Activated CD4-positive, alpha-beta T cell treated with anti-CD3 and anti-CD28 coated beads for 36 hours (primary cell): ENCODE results near the gene ADCY1. TPM values are rescaled to one million over a fixed set of nuclear protein-coding genes. Genes with fewer than 3 reads are reported as not detected.

Source experiments
- ATAC-seq: fragments of 200-7000 bp; cut with Tn5 transposase; one replicate; pipeline ENCODE4 v1.10.0; 2021; ENCODE audit warnings: mild to moderate bottlenecking, moderate library complexity
- CTCF ChIA-PET: fragments of 350-600 bp; sonication (Branson Sonifier 250); formaldehyde crosslinking; loops from one replicate; lab custom pipeline; 2021; ENCODE audit warnings: antibody characterized with exemption; lab: Charles Lee
- POLR2A ChIA-PET: fragments of 350-600 bp; sonication (Branson Sonifier 250); formaldehyde crosslinking; loops from one replicate; lab custom pipeline; 2021; ENCODE audit warnings: antibody characterized with exemption, inconsistent platforms; lab: Charles Lee
- DNase-seq: peaks from one replicate; pipeline ENCODE4 v3.0.0-alpha.2; 2020
- H3K27ac Mint-ChIP-seq: one replicate; pipeline ENCODE4 v1.8.0; 2021; ENCODE audit warnings: mixed read lengths
- H3K27me3 Mint-ChIP-seq: one replicate; pipeline ENCODE4 v1.8.0; 2021; ENCODE audit warnings: mixed read lengths
- H3K36me3 Mint-ChIP-seq: one replicate; pipeline ENCODE4 v1.8.0; 2021; ENCODE audit warnings: low read depth, mixed read lengths
- H3K4me1 Mint-ChIP-seq: one replicate; pipeline ENCODE4 v1.8.0; 2021; ENCODE audit warnings: mixed read lengths
- H3K4me3 Mint-ChIP-seq: one replicate; pipeline ENCODE4 v1.8.0; 2021; ENCODE audit warnings: mild to moderate bottlenecking, moderate library complexity, mixed read lengths
- H3K9me3 Mint-ChIP-seq: one replicate; pipeline ENCODE4 v1.8.0; 2021; ENCODE audit warnings: low read depth, mixed read lengths
- intact Hi-C, 2 experiments: fragments of 100-400 bp; cut with DNase I in 1 of 2; cut with micrococcal nuclease in 1 of 2; formaldehyde crosslinking; loops; one replicate each; pipeline versions ENCODE4 v1.14.2 to v1.15.1; 2022 to 2024; cut with DNase I, micrococcal nuclease
- total RNA-seq, 2 experiments: library from RNA; stranded (reverse); gene quantifications; one replicate each; pipeline ENCODE4 v1.2.3, GENCODE V29; 2021

ADCY1 gene
- total RNA-seq, 2 experiments from 2014 or later: 0.82 to 1.2 TPM

DNA sequence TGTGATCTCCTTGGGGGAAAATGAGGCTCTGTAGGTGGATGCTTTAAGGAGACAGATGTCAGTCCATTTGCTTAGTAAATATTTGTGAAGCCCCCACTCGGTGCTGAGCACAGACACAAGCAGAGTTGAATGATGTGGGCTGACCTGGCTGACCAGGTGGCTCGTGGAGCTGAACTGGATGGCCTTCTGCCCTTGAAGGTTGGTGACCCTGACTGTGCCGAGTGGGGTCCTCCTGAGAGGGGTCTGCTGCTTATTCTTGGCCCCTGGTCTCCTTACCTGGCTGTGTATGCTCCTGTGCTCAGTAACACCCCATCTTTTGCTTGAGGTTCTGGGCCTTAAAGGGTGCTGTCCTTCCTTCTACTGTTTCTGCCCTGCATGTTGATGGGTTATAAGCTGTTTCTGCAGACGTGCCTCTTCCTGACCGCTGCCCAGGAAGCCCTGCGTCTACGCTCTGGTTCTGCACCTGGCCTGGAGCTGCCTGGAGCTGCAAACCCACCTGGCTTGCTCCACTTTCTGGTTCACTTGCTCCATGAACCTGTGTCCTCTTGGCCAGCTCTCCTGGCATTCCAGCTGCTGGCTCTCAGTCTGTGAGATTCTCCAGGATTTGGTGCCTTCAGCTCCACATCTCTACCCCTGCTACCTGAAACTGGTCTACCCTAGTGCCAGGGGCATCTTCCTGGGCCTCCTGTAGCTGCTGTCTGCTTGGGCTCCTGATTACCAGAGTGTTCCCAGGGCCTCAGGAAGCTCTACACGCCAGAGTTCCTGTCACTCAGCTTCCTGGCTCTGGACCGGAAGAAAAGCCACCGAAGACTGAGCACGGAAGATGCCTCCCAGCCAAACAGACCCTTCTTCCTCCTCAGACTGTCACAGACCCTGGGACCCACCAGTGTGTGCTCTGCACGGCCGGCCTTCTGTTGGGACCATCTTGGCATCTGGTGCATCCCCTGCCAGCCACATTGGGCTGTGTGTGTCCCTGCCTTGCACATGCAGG is 76.5 kb downstream of the ADCY1 start:
- intact Hi-C loops: no loop called here
- Mint-ChIP-seq H3K9me3 (no peaks in the 10 kb centered on the region), H3K36me3 (no peaks in the 10 kb centered on the region), H3K27me3 (no peaks in the 10 kb centered on the region), H3K27ac (no peak overlapping the region), H3K4me1 (peaks cover 2% of the 10 kb centered on the region), H3K4me3 (no peak overlapping the region)
- ChIA-PET CTCF (interaction anchor here (0.5 kb wide), 1 partner anchor 13 kb away, joined by 3 read pairs; no protein-coding TSS in a partner anchor), POLR2A (no interaction called here)
- DNase-seq (no peak), ATAC-seq (no peak)

DNA sequence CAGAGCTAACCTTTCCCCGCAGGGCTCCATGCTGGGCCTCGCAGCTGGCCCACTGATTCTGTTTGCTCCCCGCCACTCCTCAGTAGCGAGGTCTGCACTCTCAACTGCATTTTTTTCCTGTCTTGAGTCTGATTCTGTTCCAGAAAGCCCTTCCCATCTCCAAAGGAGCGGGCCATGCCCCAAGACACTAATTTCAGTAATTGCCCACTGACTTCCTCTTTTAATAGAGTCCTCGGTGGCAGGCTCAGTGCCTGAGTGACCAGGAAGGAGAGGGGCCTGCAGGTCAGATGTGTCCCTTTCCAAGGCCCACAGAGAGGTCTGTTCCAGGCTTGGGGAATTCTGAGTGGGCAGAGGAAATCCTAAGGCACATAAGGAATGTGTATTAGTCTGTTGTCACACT is 77.4 kb downstream of the ADCY1 start:
- Mint-ChIP-seq H3K9me3 (no peaks in the 10 kb centered on the region), H3K27me3 (no peaks in the 10 kb centered on the region), H3K4me1 (peaks cover 2% of the 10 kb centered on the region), H3K36me3 (no peaks in the 10 kb centered on the region), H3K4me3 (no peak overlapping the region), H3K27ac (no peak overlapping the region)
- ChIA-PET POLR2A (no interaction called here), CTCF (no interaction called here)
- intact Hi-C loops: no loop called here
- ATAC-seq: no peak
- DNase-seq: no peak

DNA sequence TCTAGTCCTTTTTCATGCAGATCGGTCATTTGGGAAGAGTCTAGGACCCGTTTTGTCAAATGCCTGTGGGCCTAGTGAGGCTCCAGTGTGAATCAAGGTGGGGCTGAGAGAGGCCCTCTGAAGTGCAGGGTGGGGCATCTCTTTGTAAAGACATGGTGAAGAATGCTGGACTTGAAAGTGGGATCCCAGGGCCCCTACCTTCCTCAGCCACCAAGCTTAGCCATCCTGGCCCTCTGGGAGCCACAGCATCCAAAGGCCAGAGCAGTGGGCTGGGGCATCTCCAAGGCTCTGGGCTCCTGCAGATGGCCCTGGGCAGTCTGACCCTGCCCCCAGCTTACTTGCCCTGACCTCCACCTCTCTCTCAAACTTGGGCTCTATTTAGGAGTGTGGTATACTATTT is 78.5 kb downstream of the ADCY1 start:
- CTCF ChIA-PET: no interaction called here
- ATAC-seq: no peak
- no peak overlapping the region for H3K4me3 Mint-ChIP-seq
- H3K9me3 Mint-ChIP-seq: no peaks in the 10 kb centered on the region
- intact Hi-C loops: no loop called here
- H3K27ac Mint-ChIP-seq: no peak overlapping the region
- H3K36me3 Mint-ChIP-seq: no peaks in the 10 kb centered on the region
- no peaks in the 10 kb centered on the region for H3K27me3 Mint-ChIP-seq
- peaks cover 2% of the 10 kb centered on the region for H3K4me1 Mint-ChIP-seq
- POLR2A ChIA-PET: no interaction called here
- no peak for DNase-seq

DNA sequence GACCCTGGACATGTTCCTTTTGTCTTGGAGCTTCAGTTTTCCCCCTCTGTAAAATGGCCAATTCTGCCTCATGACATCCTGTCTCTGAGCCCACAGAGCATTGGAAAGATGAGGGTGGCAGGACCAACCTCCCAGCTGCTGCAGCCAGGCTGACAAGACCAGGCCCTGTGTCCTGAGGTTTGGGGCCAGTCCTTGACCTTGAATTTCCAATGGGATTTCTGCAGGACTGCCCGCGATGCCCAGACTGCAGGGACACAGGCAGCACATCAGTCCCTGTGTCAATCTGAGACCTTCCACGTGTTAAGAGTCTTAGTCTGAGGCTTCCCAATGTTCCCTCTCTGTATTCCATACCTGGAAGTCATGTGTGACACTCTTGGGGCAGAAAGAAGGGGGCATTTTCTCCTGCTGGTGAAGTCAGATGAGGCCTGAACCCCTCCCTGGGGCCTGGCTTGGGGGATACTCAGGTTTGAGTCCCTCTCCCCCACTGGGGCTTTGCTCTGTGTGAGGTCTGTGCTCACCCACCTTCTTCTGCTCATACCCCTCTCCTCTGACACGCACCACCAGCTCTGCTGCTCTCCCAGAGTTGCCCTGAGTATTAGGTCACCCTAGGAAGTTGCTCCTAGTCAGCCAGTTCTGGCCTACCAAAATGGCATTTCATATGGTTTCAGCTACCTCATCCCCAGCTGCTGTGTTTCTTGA is 79.2 kb downstream of the ADCY1 start:
- ChIA-PET CTCF (interaction anchor here (1.1 kb wide), 1 partner anchor 201 kb away, joined by 3 read pairs; no protein-coding TSS in a partner anchor), POLR2A (no interaction called here)
- Mint-ChIP-seq H3K9me3 (no peaks in the 10 kb centered on the region), H3K27ac (no peak overlapping the region), H3K27me3 (no peaks in the 10 kb centered on the region), H3K4me1 (peaks cover 2% of the 10 kb centered on the region), H3K4me3 (no peak overlapping the region), H3K36me3 (no peaks in the 10 kb centered on the region)
- DNase-seq (no peak), ATAC-seq (no peak)
- intact Hi-C loops: no loop called here

DNA sequence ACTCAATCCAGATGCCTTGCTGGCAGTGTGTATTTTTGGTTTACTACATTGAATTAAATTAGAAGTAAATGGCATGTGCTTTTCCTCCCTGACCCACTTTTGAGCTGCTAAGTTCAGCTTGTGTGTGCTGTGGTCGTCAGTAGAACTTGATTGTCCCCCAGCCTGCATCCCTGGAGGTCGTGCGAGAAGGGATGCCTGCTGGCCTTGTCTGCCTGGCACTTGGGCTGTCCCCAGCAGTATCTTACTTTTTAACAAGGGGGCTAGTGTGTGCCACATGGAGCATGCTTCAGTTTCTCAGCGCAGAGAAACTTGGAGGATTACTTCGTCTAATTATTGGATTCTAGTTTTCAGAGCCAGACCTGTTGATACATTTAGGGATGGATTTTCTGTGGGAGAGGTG is 80.2 kb downstream of the ADCY1 start:
- intact Hi-C loops: no loop called here
- Mint-ChIP-seq H3K4me1 (peaks cover 2% of the 10 kb centered on the region), H3K27ac (no peak overlapping the region), H3K36me3 (no peaks in the 10 kb centered on the region), H3K9me3 (no peaks in the 10 kb centered on the region), H3K27me3 (no peaks in the 10 kb centered on the region), H3K4me3 (no peak overlapping the region)
- DNase-seq (no peak), ATAC-seq (no peak)
- CTCF ChIA-PET: interaction anchor here (0.9 to 1.1 kb wide), 2 partner anchors 9 to 200 kb away, joined by 3 to 4 read pairs; no protein-coding TSS in a partner anchor
- POLR2A ChIA-PET: no interaction called here

DNA sequence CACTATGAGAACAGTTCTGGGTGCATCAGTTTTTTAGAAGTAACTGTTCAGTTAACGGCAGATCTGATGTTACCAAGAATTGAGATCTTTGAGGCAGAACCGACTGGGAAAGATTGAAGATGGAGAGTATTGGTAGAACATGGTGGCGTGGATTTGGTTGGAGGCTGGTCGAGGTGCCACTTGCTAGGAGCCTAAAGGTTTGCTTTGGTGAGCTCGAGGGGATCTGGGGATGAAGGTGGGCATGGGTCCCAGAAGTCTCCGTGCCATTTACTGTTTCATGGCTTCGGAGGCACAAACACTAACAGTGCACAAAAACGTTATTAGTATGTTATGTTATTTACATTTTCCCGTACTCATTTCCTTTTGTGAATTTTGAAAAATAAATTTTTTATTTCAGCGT is 81.4 kb downstream of the ADCY1 start:
- Mint-ChIP-seq H3K27me3 (peaks cover 2% of the 10 kb centered on the region), H3K9me3 (no peaks in the 10 kb centered on the region), H3K4me3 (no peak overlapping the region), H3K36me3 (no peaks in the 10 kb centered on the region), H3K27ac (no peak overlapping the region), H3K4me1 (peaks cover 2% of the 10 kb centered on the region)
- ATAC-seq: no peak
- CTCF ChIA-PET: no interaction called here
- no peak for DNase-seq
- POLR2A ChIA-PET: no interaction called here
- intact Hi-C loops: no loop called here

DNA sequence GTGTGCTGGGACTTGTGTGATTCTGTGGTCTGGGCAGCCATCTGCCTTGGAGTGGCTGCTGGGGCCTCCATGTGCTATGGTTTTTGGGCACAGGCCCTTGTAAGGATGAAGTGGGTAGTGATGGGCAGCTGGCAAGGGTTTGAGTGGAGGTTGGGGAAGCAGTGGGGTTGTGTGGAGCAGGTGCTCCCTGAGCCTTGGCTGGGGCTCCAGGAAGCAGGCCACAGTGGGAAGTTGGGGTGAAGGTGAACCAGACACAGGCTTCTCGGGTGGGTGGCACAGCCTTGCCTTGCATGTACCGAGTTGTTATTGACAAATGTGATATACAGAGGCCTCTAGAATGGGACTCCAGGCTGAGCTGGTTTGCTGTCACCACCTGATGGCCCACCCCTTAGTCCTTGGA is 82.3 kb downstream of the ADCY1 start:
- ChIA-PET POLR2A (no interaction called here), CTCF (no interaction called here)
- Mint-ChIP-seq H3K27ac (no peak overlapping the region), H3K9me3 (no peaks in the 10 kb centered on the region), H3K4me3 (no peak overlapping the region), H3K4me1 (no peaks in the 10 kb centered on the region), H3K36me3 (no peaks in the 10 kb centered on the region), H3K27me3 (peaks cover 2% of the 10 kb centered on the region)
- intact Hi-C loops: no loop called here
- no peak for DNase-seq
- ATAC-seq: no peak

DNA sequence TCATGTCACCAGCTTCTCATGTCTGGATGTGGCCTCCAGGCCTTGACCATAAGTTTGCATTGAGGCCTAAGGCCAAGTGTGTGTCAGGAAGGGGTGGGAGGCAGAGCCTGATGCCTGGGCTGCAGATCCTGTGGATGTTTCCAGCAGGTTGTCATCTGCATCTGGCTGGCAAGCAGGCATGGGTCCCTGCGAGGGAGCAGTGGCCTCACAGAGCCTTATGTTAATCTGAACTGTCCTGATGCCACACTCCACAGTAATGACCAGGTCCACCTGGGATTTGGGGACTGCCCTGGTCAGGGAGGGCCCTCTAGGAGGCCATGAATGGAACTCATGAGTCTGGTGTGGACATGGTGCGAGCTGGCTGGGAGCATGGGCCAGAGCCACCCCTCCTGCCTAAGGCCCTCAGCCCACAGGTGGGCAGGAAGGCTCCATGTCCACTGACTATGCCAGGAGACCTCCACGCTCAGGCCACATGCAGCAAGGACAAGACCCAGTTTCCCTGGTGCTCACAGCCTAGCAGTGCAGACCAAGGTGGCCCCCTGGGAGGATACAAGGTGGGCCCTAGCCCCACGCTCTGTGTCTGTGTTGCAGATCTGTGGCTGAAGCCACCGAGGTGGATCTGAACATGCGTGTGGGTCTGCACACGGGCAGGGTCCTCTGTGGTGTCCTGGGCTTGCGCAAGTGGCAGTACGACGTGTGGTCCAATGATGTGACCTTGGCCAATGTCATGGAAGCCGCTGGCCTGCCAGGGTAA is 83.1 kb downstream of the ADCY1 start:
- Mint-ChIP-seq H3K27ac (no peak overlapping the region), H3K4me3 (no peak overlapping the region), H3K27me3 (peaks cover 2% of the 10 kb centered on the region), H3K36me3 (no peaks in the 10 kb centered on the region), H3K4me1 (no peaks in the 10 kb centered on the region), H3K9me3 (no peaks in the 10 kb centered on the region)
- no peak for DNase-seq
- intact Hi-C loops: no loop called here
- no peak for ATAC-seq
- ChIA-PET CTCF (interaction anchor here (0.6 kb wide), 1 partner anchor 265 kb away, joined by 3 read pairs; no protein-coding TSS in a partner anchor), POLR2A (no interaction called here)

DNA sequence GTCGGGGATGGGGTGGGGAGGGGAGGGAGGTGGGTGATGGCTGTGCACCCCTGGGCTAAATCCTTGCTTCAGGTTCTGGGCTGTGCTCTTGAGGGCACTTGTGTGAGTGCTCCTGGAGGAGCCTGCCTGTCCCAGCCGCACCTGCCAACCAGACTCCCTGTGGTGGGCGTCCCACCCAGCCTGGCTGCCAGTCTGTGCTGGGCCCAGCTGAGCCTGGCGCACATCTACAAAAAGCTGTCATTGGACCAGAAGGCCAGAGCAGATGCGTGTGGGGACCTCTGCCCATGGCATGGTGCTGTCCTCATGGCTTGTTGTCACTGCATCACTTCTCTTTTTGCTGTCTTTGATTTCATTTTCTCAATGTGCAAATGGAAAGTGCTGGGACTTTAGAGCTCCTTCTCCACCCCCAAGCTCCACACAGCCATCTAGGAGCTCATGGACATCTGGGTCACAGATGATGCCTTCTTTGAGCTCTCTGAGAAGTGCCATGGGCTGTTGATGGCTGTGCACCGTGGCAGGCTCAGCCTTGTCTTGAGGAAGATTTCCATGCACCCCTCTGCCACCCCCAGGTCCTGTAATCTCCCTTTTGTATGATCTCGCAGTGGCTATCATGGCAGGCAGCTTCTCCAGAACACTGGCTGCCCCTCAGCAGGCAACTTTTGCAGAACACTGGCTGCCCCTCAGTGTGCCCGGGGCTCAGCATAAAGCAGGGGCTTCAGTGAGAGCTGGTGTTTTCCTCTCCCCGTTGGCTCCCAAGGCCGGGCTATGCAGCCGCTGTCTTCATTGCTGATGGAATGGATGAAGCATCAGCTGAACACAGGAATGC is 83.9 kb downstream of the ADCY1 start:
- no peak overlapping the region for H3K27ac Mint-ChIP-seq
- no peaks in the 10 kb centered on the region for H3K36me3 Mint-ChIP-seq
- CTCF ChIA-PET: no interaction called here
- H3K4me1 Mint-ChIP-seq: no peaks in the 10 kb centered on the region
- intact Hi-C loops: no loop called here
- no peaks in the 10 kb centered on the region for H3K9me3 Mint-ChIP-seq
- H3K27me3 Mint-ChIP-seq: peaks cover 2% of the 10 kb centered on the region
- ATAC-seq: no peak
- POLR2A ChIA-PET: no interaction called here
- no peak overlapping the region for H3K4me3 Mint-ChIP-seq
- no peak for DNase-seq

DNA sequence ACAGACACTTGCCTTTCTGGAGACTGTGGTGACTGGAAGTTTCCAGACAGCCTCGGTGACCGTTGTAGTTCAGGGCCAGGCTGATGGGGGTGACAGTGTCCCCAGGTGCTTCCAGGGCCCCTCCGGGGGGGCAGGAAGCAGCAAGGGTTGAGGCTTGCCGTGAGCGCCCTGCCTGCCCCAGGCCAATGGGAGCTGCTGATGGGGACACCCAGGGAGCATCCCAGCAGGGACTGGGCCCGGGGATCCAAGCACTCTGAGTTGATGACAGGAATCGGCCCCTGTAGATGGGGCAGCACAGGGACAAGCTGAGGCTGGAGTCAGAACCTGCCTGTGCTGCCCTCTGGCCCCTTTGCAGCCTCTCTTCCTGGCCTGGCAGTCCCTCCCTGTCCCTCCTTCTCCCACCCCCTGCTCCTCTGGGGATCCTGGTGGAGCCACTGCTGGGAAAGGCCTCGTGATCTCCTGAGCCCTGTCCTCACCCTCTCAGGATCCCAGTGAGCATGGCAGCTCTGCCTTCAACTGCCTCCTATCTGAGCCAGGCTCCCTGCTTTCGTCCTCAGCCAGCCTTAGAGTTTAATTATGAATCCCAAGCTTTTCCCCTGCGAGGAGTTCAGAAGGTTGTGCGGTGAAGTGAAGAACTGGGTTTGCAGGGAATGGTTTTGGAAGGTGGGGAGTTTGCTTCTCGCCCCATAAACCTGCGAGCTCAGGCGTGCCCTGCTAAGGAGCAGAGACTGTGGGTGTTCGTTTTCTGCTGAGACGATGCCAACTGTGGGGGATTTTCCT is 84.7 kb downstream of the ADCY1 start:
- no peak overlapping the region for H3K4me3 Mint-ChIP-seq
- CTCF ChIA-PET: no interaction called here
- POLR2A ChIA-PET: no interaction called here
- H3K9me3 Mint-ChIP-seq: no peaks in the 10 kb centered on the region
- no peak for DNase-seq
- no peaks in the 10 kb centered on the region for H3K36me3 Mint-ChIP-seq
- intact Hi-C loops: no loop called here
- no peaks in the 10 kb centered on the region for H3K4me1 Mint-ChIP-seq
- H3K27ac Mint-ChIP-seq: no peak overlapping the region
- H3K27me3 Mint-ChIP-seq: peaks cover 2% of the 10 kb centered on the region
- ATAC-seq: no peak
